CD14-positive monocyte (primary cell): ENCODE results near the gene MIS18BP1. TPM values are rescaled to one million over a fixed set of nuclear protein-coding genes. Genes with fewer than 3 reads are reported as not detected.
"Not testable (repeated sequence)": the region's sequence is repeated elsewhere in the genome, so short reads cannot be mapped to it uniquely, and the experiment has no call there.

Source experiments
- DNase-seq, 3 donors: peaks; one replicate each; pipeline ENCODE4 v3.0.0-alpha.2; 2011 to 2022
- H2AFZ ChIP-seq: 2 replicates; pipeline ENCODE4 v1.6.0; 2012; ENCODE audit warnings: mild to moderate bottlenecking, low read depth, low read length, inconsistent platforms; ENCODE audit not compliant: insufficient read depth, poor library complexity, severe bottlenecking
- H3K27ac ChIP-seq, 2 donors: 1 replicate in 1 of 2; 2 replicates in 1 of 2; pipeline ENCODE4 v1.5.1; 2012 to 2013; ENCODE audit warnings: low read length in 2 of 2, control low read depth in 1 of 2, inconsistent platforms in 1 of 2, low read depth in 1 of 2, mild to moderate bottlenecking in 1 of 2
- H3K27me3 ChIP-seq, 2 donors: one replicate each; pipeline versions ENCODE4 v1.6.0 to v1.6.1; 2011 to 2013; ENCODE audit warnings: low read length in 2 of 2; ENCODE audit not compliant: control insufficient read depth in 2 of 2, insufficient read depth in 2 of 2
- H3K36me3 ChIP-seq, 2 donors: replicated peaks in 1 of 2; 1 replicate in 1 of 2; 2 replicates in 1 of 2; pipeline versions ENCODE4 v1.5.1 to v1.6.1; 2012 to 2013; ENCODE audit warnings: low read length in 2 of 2, control low read depth in 1 of 2, inconsistent platforms in 1 of 2, mild to moderate bottlenecking in 1 of 2; ENCODE audit not compliant: insufficient read depth in 2 of 2, control insufficient read depth in 1 of 2
- H3K4me1 ChIP-seq, 2 donors: 1 replicate in 1 of 2; 2 replicates in 1 of 2; pipeline versions ENCODE4 v1.5.1 to v1.6.1; 2012 to 2013; ENCODE audit warnings: low read length in 2 of 2, control low read depth in 1 of 2, inconsistent platforms in 1 of 2, mild to moderate bottlenecking in 1 of 2, moderate library complexity in 1 of 2; ENCODE audit not compliant: insufficient read depth in 2 of 2, control insufficient read depth in 1 of 2
- H3K4me2 ChIP-seq: replicated peaks from 2 replicates; pipeline ENCODE3; 2012; ENCODE audit warnings: low read length, moderate library complexity, mild to moderate bottlenecking; ENCODE audit not compliant: poor library complexity, severe bottlenecking; ENCODE audit errors: extremely low read depth
- H3K4me3 ChIP-seq, 3 experiments: fragments of 200-600 bp in 1 of 3; sonication (generic) in 1 of 3; replicated peaks in 1 of 3; 1 replicate in 2 of 3; 2 replicates in 1 of 3; pipeline ENCODE4 v1.5.1; 2011 to 2013; ENCODE audit warnings: low read length in 3 of 3, mild to moderate bottlenecking in 3 of 3, control low read depth in 2 of 3, low read depth in 2 of 3, inconsistent platforms in 1 of 3, moderate library complexity in 1 of 3
- H3K79me2 ChIP-seq: 2 replicates; pipeline ENCODE4 v1.6.0; 2012; ENCODE audit warnings: mild to moderate bottlenecking, control low read depth, inconsistent platforms, low read length, moderate library complexity; ENCODE audit not compliant: insufficient read depth
- H3K9ac ChIP-seq: 2 replicates; pipeline ENCODE4 v1.6.0; 2017; ENCODE audit warnings: low read length, mild to moderate bottlenecking; ENCODE audit not compliant: insufficient read depth, poor library complexity, severe bottlenecking
- H3K9me3 ChIP-seq, 2 donors: replicated peaks in 1 of 2; 1 replicate in 1 of 2; 2 replicates in 1 of 2; pipeline versions ENCODE4 v1.5.1 to v1.6.1; 2012 to 2013; ENCODE audit warnings: low read length in 2 of 2, control low read depth in 1 of 2; ENCODE audit not compliant: control insufficient read depth in 1 of 2, insufficient read depth in 1 of 2
- H4K20me1 ChIP-seq: 2 replicates; pipeline ENCODE4 v1.6.0; 2012; ENCODE audit warnings: mild to moderate bottlenecking, low read length, control low read depth, moderate library complexity; ENCODE audit not compliant: insufficient read depth
- H3K27ac Mint-ChIP-seq, 7 donors: one replicate each; pipeline ENCODE4 v1.8.0; 2020; ENCODE audit warnings: mild to moderate bottlenecking in 7 of 7, mixed read lengths in 7 of 7, moderate library complexity in 6 of 7, inconsistent platforms in 2 of 7
- H3K27me3 Mint-ChIP-seq, 3 donors: one replicate each; pipeline ENCODE4 v1.8.0; 2021 to 2022; ENCODE audit warnings: low read depth in 3 of 3, mild to moderate bottlenecking in 3 of 3, mixed read lengths in 3 of 3, moderate library complexity in 3 of 3, inconsistent platforms in 1 of 3
- H3K36me3 Mint-ChIP-seq, 2 donors: one replicate each; pipeline ENCODE4 v1.8.0; 2020; ENCODE audit warnings: mixed read lengths in 2 of 2, inconsistent platforms in 1 of 2, mild to moderate bottlenecking in 1 of 2
- H3K4me1 Mint-ChIP-seq: one replicate; pipeline ENCODE4 v1.8.0; 2020; ENCODE audit warnings: mild to moderate bottlenecking, mixed read lengths
- H3K4me3 Mint-ChIP-seq, 2 donors: one replicate each; pipeline ENCODE4 v1.8.0; 2020; ENCODE audit warnings: mild to moderate bottlenecking in 2 of 2, mixed read lengths in 2 of 2, moderate library complexity in 1 of 2
- H3K9me3 Mint-ChIP-seq, 7 donors: one replicate each; pipeline ENCODE4 v1.8.0; 2020 to 2022; ENCODE audit warnings: mixed read lengths in 7 of 7, mild to moderate bottlenecking in 6 of 7, moderate library complexity in 6 of 7, inconsistent platforms in 2 of 7
- CTCF ChIP-seq: fragments of 200-600 bp; IDR thresholded peaks from one replicate; pipeline ENCODE4 v1.8.0; 2022; ENCODE audit warnings: antibody characterized with exemption, mild to moderate bottlenecking
- WGBS: methylation state at CpG from one replicate; pipeline ENCODE4 v1.1.5; 2013; ENCODE audit warnings: missing lambda C conversion rate; ENCODE audit not compliant: insufficient coverage; 5-methylcytosine and 5-hydroxymethylcytosine counted together
- intact Hi-C, 2 donors: fragments of 100-400 bp; cut with micrococcal nuclease; formaldehyde crosslinking; loops; one replicate each; pipeline versions ENCODE4 v1.15.0 to v1.15.1; 2023
- polyA minus RNA-seq: library from RNA; depleted of rRNA, polyadenylated mRNA; stranded (reverse); fragments of >200 nt; gene quantifications from 2 replicates; pipeline ENCODE4 v1.2.3, GENCODE V29; 2012
- polyA plus RNA-seq, 3 donors: library from polyadenylated mRNA; depleted of rRNA in 1 of 3; unstranded in 2 of 3; stranded (reverse) in 1 of 3; fragments of 300-500 nt in 2 of 3; fragments of >200 nt in 1 of 3; fragmentation: Illumina TruSeq in 2 of 3; gene quantifications; 1 replicate in 2 of 3; 2 replicates in 1 of 3; pipeline ENCODE4 v1.2.3, GENCODE V29; 2012 to 2021
- total RNA-seq, 12 experiments: library from RNA in 1 of 12; stranded (reverse) in 1 of 12; fragments of 120-200 nt in 1 of 12; gene quantifications; one replicate each; pipeline ENCODE4 v1.2.4 and lab custom pipeline; 2013 to 2026; ENCODE audit warnings: mixed read lengths in 6 of 12, inconsistent platforms in 1 of 12

MIS18BP1 gene
- 137 TPM for total RNA-seq (2013)
- 10 to 100 TPM; 39.2 to 61.8 (median 45.6) TPM for polyA plus RNA-seq
- polyA minus RNA-seq, result 34.2 and 43.9 TPM in 2 replicates
- total RNA-seq (lab: John Stamatoyannopoulos, UW), result 15.9 to 142 (median 84.9) reads per million in 11 experiments

- H2AFZ ChIP-seq, result peak within 1 kb of the TSS; percentile 88
- H3K4me3 Mint-ChIP-seq, result peak within 1 kb of the TSS; percentile 90 to 93
- 3% methylated on average over 56 of the region's 61 CpGs for WGBS
- H3K4me1 ChIP-seq, result peaks cover 49 to 61% of the 10 kb centered on the region in 2 donors
- peak within 1 kb of the TSS; percentile 94 for H3K4me2 ChIP-seq
- peaks cover 10 to 25% (median 18%) of the 10 kb centered on the region in 7 donors for H3K9me3 Mint-ChIP-seq
- peaks cover 0 to 1% (median 0%) of the 10 kb centered on the region in 3 donors for H3K27me3 Mint-ChIP-seq
- peaks cover 8 to 13% of the 10 kb centered on the region in 2 donors for H3K9me3 ChIP-seq
- peaks cover 44% of the 10 kb centered on the region for H3K4me1 Mint-ChIP-seq
- H3K27ac ChIP-seq, result peak within 1 kb of the TSS; percentile 83 to 93
- peak within 1 kb of the TSS; percentile 94 to 98 (median 95) for H3K4me3 ChIP-seq
- TF ChIP-seq CTCF, result peak; percentile 61
- intact Hi-C loops, result loop anchor here (2.0 to 5.0 kb wide), 3 partner anchors 118 to 291 kb away; partner anchors contain the start of genes FANCM (in 2 of the 2), FKBP3 (in 2 of the 2), KLHL28 (in 1 of the 2) and PRPF39 (in 1 of the 2)
- H3K27ac Mint-ChIP-seq, result peak within 1 kb of the TSS; percentile 92 to 98 (median 96)
- H3K9ac ChIP-seq, result peak within 1 kb of the TSS; percentile 74
- peaks cover 41% of the 10 kb centered on the region for H3K79me2 ChIP-seq
- H3K36me3 Mint-ChIP-seq, result peaks cover under 1 to 8% of the 10 kb centered on the region in 2 donors
- DNase-seq, result peak; percentile 94 to 96 (median 95)
- no peaks in the 10 kb centered on the region for H3K27me3 ChIP-seq
- H3K36me3 ChIP-seq, result no peaks in the 10 kb centered on the region
- peaks cover 16% of the 10 kb centered on the region for H4K20me1 ChIP-seq
These were observed at the start of gene MIS18BP1 for GRCh38 chr14:45253070-45253753. Gene MIS18BP1 (minus strand): TSS chr14:45253202. CDS start chr14:45247286, 5,916 bp downstream.

- 100% methylated on average over 2 of the region's 4 CpGs for WGBS
- peaks cover 0 to 10% (median 5%) of the 10 kb centered on the region in 7 donors for H3K9me3 Mint-ChIP-seq
- no peaks in the 10 kb centered on the region for H3K79me2 ChIP-seq
- no peaks in the 10 kb centered on the region for H3K36me3 ChIP-seq
- intact Hi-C loops, result no loop called here
- H3K27ac ChIP-seq, result no peak overlapping the region
- no peak overlapping the region for H3K27ac Mint-ChIP-seq
- no peaks in the 10 kb centered on the region for H3K9me3 ChIP-seq
- H3K27me3 Mint-ChIP-seq, result peaks cover 0 to 3% (median 1%) of the 10 kb centered on the region in 3 donors
- H3K27me3 ChIP-seq, result no peaks in the 10 kb centered on the region
- no peak overlapping the region for H3K4me3 Mint-ChIP-seq
- H3K4me3 ChIP-seq, result no peak overlapping the region
- H3K4me1 ChIP-seq, result no peaks in the 10 kb centered on the region
- H3K36me3 Mint-ChIP-seq, result no peaks in the 10 kb centered on the region
- H2AFZ ChIP-seq, result no peak overlapping the region
- H3K4me1 Mint-ChIP-seq, result no peaks in the 10 kb centered on the region
- TF ChIP-seq CTCF, result no peak
- H4K20me1 ChIP-seq, result no peaks in the 10 kb centered on the region
- H3K9ac ChIP-seq, result no peak overlapping the region
- DNase-seq, result no peak
- no peak overlapping the region for H3K4me2 ChIP-seq
These were observed 45.6 kb upstream of the MIS18BP1 start for GRCh38 chr14:45298423-45299117.

GRCh38 chr14:45294796-45295195, 41.8 kb upstream of the MIS18BP1 start:
- intact Hi-C loops, H3K4me2 ChIP-seq, H3K4me1 ChIP-seq, H2AFZ ChIP-seq, H3K27me3 ChIP-seq, H3K36me3 ChIP-seq, H3K36me3 Mint-ChIP-seq, H3K4me1 Mint-ChIP-seq, H3K27ac ChIP-seq, H3K4me3 Mint-ChIP-seq, H3K9me3 Mint-ChIP-seq, DNase-seq, H3K79me2 ChIP-seq, H3K9ac ChIP-seq, H3K9me3 ChIP-seq, H4K20me1 ChIP-seq, H3K27ac Mint-ChIP-seq, H3K4me3 ChIP-seq, H3K27me3 Mint-ChIP-seq: not testable (repeated sequence)
- WGBS, result no CpG with 5 or more reads among the region's 1 CpG
